Esophagus muscularis mucosa (tissue), 4 donors: Measurements from ENCODE around the gene RELA. TPM values are rescaled to one million over a fixed set of nuclear protein-coding genes. Genes with fewer than 3 reads are reported as not detected.

Experiments used
- DNase-seq: peaks from one replicate; pipeline ENCODE4 v3.0.0-alpha.2; 2017; ENCODE audit errors: extremely low spot score
- H3K27ac ChIP-seq, 4 donors: fragments of 200-600 bp; sonication (generic); replicated peaks in 1 of 4; 1 replicate in 3 of 4; 2 replicates in 1 of 4; pipeline ENCODE4 v1.5.1; 2016 to 2019; ENCODE audit warnings: mild to moderate bottlenecking in 1 of 4
- H3K27me3 ChIP-seq, 4 donors: fragments of 200-600 bp; sonication (generic); one replicate each; pipeline versions ENCODE4 v1.5.1 to v1.6.0; 2016 to 2019
- H3K36me3 ChIP-seq, 4 donors: fragments of 200-600 bp; sonication (generic); one replicate each; pipeline ENCODE4 v1.5.1; 2016 to 2019
- H3K4me1 ChIP-seq, 4 donors: fragments of 200-600 bp; sonication (generic); one replicate each; pipeline ENCODE4 v1.5.1; 2016 to 2019
- H3K4me3 ChIP-seq, 4 donors: fragments of 200-600 bp; sonication (generic); 1 replicate in 2 of 4; 2 replicates in 2 of 4; pipeline ENCODE4 v1.5.1; 2016 to 2019; ENCODE audit warnings: mild to moderate bottlenecking in 4 of 4, moderate library complexity in 1 of 4
- H3K9me3 ChIP-seq, 4 donors: fragments of 200-600 bp; sonication (generic); 1 replicate in 3 of 4; 2 replicates in 1 of 4; pipeline ENCODE4 v1.5.1; 2016 to 2019
- CTCF ChIP-seq, 3 experiments: fragments of 200-600 bp in 2 of 3; fragments of 450-650 bp in 1 of 3; sonication (generic) in 2 of 3; IDR thresholded peaks; one replicate each; pipeline ENCODE4 v1.5.1; 2017 to 2019; ENCODE audit warnings: antibody characterized with exemption in 3 of 3, mild to moderate bottlenecking in 2 of 3, moderate library complexity in 1 of 3
- EP300 ChIP-seq: sonication (generic); formaldehyde crosslinking; IDR thresholded peaks from one replicate; pipeline ENCODE4 v1.6.1; 2017; ENCODE audit warnings: antibody characterized with exemption
- POLR2A ChIP-seq: fragments of 450-650 bp; IDR thresholded peaks from one replicate; pipeline ENCODE4 v1.6.1; 2017; ENCODE audit warnings: antibody characterized with exemption, moderate library complexity, mild to moderate bottlenecking, low read depth
- POLR2AphosphoS5 ChIP-seq, 2 donors: sonication (generic); formaldehyde crosslinking; IDR thresholded peaks; one replicate each; pipeline ENCODE4 v1.6.1; 2017; ENCODE audit warnings: antibody characterized with exemption in 2 of 2
- WGBS: methylation state at CpG from one replicate; pipeline ENCODE4 v1.1.5; 2018; 5-methylcytosine and 5-hydroxymethylcytosine counted together
- intact Hi-C: fragments of 100-400 bp; cut with DNase I; formaldehyde crosslinking; loops from one replicate; pipeline ENCODE4 v1.15.1; 2023
- total RNA-seq, 4 donors: library from RNA; depleted of rRNA; stranded (reverse); fragments of >200 nt; gene quantifications; one replicate each; pipeline versions ENCODE4 v1.1.0 to v1.2.1, GENCODE V29; 2016

Gene RELA
- total RNA-seq, 4 donors from 2014 or later: 51.5 to 84.6 (median 82.1) TPM

GRCh38 chr11:65644837-65645236 is 17.9 kb downstream of the RELA start:
- Histone ChIP-seq H3K9me3 (no peaks in the 10 kb centered on the region), H3K27me3 (no peaks in the 10 kb centered on the region), H3K4me3 (no peak overlapping the region), H3K36me3 (peaks cover 3 to 88% (median 85%) of the 10 kb centered on the region in 4 donors), H3K4me1 (peaks cover 15 to 62% (median 56%) of the 10 kb centered on the region in 4 donors), H3K27ac (no peak overlapping the region)
- 92% methylated on average over 11 of the region's 11 CpGs for WGBS
- TF ChIP-seq CTCF (IDR thresholded peaks at IDR 0.05) (no peak), POLR2A (no peak), POLR2AphosphoS5 (IDR thresholded peaks at IDR 0.05) (no peak), EP300 (no peak)
- DNase-seq: no peak
- intact Hi-C loops: no loop called here

GRCh38 chr11:65643971-65644370 is 18.7 kb downstream of the RELA start:
- no peak overlapping the region for H3K27ac ChIP-seq
- peaks cover 3 to 79% (median 76%) of the 10 kb centered on the region in 4 donors for H3K36me3 ChIP-seq
- TF ChIP-seq POLR2A (no peak), EP300 (no peak), POLR2AphosphoS5 (IDR thresholded peaks at IDR 0.05) (no peak), CTCF (IDR thresholded peaks at IDR 0.05) (no peak)

GRCh38 chr11:65642014-65642671 is 20.6 kb downstream of the RELA start:
- H3K27ac ChIP-seq: peak overlapping the region in 1 of 4 donors; percentile 22
- peaks cover 3 to 67% (median 62%) of the 10 kb centered on the region in 4 donors for H3K36me3 ChIP-seq
- WGBS: 56% methylated on average over 40 of the region's 49 CpGs
- TF ChIP-seq CTCF (IDR thresholded peaks at IDR 0.05) (no peak), POLR2AphosphoS5 (IDR thresholded peaks at IDR 0.05) (no peak), POLR2A (no peak), EP300 (no peak)
- no peaks in the 10 kb centered on the region for H3K9me3 ChIP-seq
- H3K4me1 ChIP-seq: peaks cover 36 to 69% (median 61%) of the 10 kb centered on the region in 4 donors
- DNase-seq: no peak
- no peaks in the 10 kb centered on the region for H3K27me3 ChIP-seq
- H3K4me3 ChIP-seq: no peak overlapping the region
- intact Hi-C loops: no loop called here

More at GRCh38 chr11:65643971-65644370, 18.7 kb downstream of the RELA start:
- Histone ChIP-seq H3K27me3 (no peaks in the 10 kb centered on the region), H3K9me3 (no peaks in the 10 kb centered on the region), H3K4me1 (peaks cover 24 to 62% (median 59%) of the 10 kb centered on the region in 4 donors), H3K4me3 (no peak overlapping the region)
- DNase-seq: no peak
- WGBS: 62% methylated on average over 6 of the region's 6 CpGs
- intact Hi-C loops: no loop called here

GRCh38 chr11:65641297-65642013 is 21.3 kb downstream of the RELA start:
- no peaks in the 10 kb centered on the region for H3K9me3 ChIP-seq
- H3K27me3 ChIP-seq: no peaks in the 10 kb centered on the region
- H3K36me3 ChIP-seq: peaks cover 6 to 67% (median 63%) of the 10 kb centered on the region in 4 donors
- 73% methylated on average over 7 of the region's 16 CpGs for WGBS
- peak overlapping the region in 3 of 4 donors; percentile 86 to 93 (median 91) for H3K27ac ChIP-seq
- H3K4me3 ChIP-seq: peak overlapping the region; percentile 11 to 87 (median 32)
- peaks cover 42 to 69% (median 60%) of the 10 kb centered on the region in 4 donors for H3K4me1 ChIP-seq
- intact Hi-C loops: no loop called here
- no peak for TF ChIP-seq EP300
- no peak for TF ChIP-seq CTCF (IDR thresholded peaks at IDR 0.05)
- no peak for TF ChIP-seq POLR2A
- TF ChIP-seq POLR2AphosphoS5 (IDR thresholded peaks at IDR 0.05): no peak
- no peak for DNase-seq
